22Rv1 (cell line): ENCODE results near the gene GUK1.

ENCODE experiments used
- H3K27ac ChIP-seq: fragments of 450-650 bp; 2 replicates; pipeline ENCODE4 v1.5.1; 2017
- ZFX ChIP-seq: fragments of 450-650 bp; IDR thresholded peaks from 2 replicates; pipeline ENCODE4 v1.6.1; 2017; ENCODE audit warnings: antibody characterized with exemption, borderline replicate concordance
- TF ChIP-seq, protein P1 (sequence below): fragments of 450-650 bp; IDR thresholded peaks from 2 replicates; pipeline ENCODE4 v1.5.1; 2017; ENCODE audit warnings: mild to moderate bottlenecking

GUK1 gene

DNA sequence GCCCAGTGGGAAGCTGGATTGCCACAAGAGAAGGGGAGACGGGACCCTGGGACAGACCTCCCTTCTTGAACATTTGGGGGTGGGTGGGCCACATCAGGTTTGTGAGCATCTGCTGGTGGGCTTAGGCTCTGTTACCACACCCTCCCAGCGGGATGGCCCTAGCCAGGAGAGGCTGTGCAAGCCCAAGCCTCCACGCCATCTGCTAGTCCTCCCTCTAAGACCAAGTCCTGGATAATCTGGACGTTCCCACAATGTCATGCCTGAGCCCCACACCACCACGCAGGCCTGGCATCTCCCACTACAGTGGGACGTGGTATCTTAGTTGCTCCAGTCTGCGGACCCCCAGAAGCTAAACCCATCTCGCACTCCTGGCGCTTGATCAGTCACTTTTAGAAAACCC is 21.8 kb downstream of the GUK1 start:
- H3K27ac ChIP-seq, result no peak overlapping the region
- TF ChIP-seq ZFX, result no peak
- TF ChIP-seq, protein P1, sequence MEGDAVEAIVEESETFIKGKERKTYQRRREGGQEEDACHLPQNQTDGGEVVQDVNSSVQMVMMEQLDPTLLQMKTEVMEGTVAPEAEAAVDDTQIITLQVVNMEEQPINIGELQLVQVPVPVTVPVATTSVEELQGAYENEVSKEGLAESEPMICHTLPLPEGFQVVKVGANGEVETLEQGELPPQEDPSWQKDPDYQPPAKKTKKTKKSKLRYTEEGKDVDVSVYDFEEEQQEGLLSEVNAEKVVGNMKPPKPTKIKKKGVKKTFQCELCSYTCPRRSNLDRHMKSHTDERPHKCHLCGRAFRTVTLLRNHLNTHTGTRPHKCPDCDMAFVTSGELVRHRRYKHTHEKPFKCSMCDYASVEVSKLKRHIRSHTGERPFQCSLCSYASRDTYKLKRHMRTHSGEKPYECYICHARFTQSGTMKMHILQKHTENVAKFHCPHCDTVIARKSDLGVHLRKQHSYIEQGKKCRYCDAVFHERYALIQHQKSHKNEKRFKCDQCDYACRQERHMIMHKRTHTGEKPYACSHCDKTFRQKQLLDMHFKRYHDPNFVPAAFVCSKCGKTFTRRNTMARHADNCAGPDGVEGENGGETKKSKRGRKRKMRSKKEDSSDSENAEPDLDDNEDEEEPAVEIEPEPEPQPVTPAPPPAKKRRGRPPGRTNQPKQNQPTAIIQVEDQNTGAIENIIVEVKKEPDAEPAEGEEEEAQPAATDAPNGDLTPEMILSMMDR, result no peak

DNA sequence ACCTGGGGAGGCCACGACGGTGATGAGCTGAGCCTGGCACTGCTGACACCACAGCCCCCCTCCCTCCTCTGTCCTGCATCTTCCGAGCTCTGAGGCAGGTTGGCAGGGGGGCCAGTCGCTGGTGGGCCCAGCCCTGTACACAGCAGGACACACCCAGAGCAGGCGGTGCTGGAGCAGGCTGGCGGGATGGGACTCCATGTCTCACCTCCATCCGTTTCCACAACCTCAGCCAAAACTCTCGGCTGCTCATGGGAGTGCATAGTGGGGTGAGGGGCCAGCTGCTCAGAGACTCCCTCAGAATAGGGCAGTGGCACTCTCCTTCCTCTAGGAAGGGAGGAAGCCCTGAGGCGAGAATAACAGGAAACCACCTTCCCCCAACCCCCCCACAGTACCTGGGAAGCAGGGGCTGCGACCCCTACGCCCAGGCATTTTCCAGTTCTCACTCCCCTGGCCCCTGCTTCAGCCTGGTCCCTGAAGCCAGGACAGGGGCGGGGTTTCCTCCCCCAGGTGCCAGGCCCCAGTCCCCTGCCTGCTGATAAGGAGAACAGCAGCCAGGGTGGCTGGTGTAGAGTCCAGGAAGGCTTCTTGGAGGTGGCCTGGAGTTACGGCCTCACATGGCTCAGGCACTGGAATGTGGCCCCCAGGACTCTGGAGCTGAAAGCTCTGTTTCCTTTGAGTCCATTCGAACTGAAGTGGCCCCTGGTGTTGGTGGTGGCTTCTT is 22.4 kb downstream of the GUK1 start:
- TF ChIP-seq, protein P1, result no peak
- no peak for TF ChIP-seq ZFX

DNA sequence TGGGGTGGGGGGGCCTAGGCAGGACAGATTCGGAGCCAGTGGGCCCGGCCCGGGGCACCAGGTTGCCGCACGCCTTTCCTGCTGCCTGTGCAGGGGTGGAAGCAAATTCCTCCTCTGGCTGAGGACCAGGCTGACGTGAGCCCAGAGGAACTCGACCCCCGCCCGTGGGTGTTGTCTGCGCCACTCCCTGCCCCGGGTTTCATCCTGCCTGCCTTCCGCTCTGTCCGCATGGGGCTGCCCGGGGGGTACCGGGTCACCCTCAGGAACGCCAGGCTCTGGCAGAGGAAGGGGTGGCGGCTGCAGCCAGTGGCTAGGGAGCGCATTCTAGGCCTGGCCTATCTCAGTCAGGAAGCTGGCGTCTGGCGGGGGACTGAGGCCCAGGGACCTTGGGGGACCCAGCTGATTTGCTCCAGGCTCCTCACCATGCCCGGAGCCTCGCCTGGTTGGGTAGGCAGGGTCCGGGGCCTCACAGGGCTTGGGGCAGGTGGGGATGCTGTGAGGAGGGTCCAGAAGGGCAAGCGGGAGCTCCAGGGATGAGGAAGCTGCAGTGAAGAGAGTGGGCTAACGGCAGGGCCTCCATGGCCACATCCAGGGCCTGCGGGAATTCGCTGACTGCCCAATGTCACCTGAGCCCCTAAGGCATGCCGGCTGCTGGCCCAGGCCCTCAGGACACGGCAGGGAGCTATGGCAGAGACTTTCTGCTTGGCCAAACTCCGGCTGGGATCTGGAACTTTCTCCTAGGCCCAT is 23.1 kb downstream of the GUK1 start:
- H3K27ac ChIP-seq, result no peak overlapping the region
- TF ChIP-seq ZFX, result no peak
- TF ChIP-seq, protein P1, result no peak

More for the DNA sequence above, 22.4 kb downstream of the GUK1 start:
- no peak overlapping the region for H3K27ac ChIP-seq

DNA sequence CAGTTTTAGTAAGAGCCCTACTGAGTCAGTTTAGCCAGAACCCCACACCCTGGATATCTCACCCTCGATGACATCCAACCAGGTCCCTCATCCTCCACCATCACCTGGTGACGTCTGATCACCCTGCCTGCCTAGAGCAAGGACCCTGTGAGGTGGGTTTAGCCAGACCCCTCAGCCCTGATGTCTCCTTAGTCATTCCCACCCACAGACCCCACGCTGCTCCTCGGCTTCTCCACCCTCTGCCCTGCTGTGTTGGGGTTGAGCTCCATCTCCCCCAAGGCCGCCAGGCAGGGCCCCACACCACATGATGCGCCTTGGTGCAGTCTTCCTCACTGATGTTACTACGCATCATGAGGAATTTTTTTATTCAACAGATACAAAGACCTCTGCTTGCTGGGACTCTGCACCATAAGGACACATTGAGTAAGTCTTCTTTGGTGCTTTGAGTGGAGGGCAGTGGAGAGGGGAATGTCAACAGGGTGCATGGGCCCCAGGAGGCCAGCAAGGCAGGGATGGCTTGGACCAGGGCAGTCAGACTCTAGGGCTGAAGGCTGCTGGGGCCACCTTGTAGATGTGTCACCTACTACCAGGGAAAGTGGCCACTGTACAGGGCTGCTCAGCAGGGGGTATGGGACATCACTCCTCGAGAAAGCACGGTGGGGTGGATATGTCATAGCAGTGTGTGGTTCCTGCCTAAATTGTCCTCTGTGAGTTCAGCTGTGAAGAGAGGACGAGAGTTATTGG is 23.9 kb downstream of the GUK1 start:
- peak overlapping the region; percentile 96; the same call in 1 of the 2 replicates for H3K27ac ChIP-seq
- TF ChIP-seq ZFX, result no peak
- TF ChIP-seq, protein P1, result no peak

DNA sequence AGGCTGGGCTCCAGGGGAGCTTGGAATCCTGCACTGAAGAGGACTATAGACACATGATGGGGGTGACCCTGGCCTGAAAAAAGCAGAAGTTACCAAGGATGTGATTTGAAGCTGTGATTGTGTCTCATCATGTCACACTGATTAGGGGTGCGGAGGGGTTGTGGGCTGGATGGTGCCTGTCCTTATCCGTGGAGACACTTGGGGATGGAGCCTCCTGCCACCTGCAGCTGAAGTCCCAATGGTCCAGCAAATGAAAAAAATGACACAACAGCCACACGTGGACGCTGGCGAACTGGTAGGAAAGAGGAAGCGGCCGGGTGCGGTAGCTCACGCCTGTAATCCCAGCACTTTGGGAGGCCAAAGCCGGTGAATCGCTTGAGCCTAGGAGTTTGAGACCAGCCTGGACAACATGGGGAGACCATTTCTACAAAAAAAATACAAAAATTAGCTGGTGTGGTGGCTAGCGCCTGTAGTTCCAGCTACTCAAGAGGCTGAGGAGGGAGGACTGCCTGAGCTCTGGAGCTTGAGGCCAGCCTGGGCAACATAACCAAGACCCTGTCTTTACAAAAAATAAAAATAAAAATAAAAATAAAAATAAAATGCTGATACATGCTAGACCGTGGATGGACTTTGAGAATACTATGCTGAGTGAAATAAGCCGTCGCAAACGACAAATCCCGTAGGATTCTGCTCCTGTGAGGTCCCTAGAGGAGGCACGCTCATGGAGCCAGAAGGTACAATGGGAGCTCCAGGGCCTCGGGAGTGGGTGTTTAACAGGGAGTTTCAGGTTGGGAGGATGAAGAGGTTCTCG is 24.7 kb downstream of the GUK1 start:
- no peak for TF ChIP-seq ZFX
- TF ChIP-seq, protein P1, result no peak
- H3K27ac ChIP-seq, result peak overlapping the region; percentile 96

DNA sequence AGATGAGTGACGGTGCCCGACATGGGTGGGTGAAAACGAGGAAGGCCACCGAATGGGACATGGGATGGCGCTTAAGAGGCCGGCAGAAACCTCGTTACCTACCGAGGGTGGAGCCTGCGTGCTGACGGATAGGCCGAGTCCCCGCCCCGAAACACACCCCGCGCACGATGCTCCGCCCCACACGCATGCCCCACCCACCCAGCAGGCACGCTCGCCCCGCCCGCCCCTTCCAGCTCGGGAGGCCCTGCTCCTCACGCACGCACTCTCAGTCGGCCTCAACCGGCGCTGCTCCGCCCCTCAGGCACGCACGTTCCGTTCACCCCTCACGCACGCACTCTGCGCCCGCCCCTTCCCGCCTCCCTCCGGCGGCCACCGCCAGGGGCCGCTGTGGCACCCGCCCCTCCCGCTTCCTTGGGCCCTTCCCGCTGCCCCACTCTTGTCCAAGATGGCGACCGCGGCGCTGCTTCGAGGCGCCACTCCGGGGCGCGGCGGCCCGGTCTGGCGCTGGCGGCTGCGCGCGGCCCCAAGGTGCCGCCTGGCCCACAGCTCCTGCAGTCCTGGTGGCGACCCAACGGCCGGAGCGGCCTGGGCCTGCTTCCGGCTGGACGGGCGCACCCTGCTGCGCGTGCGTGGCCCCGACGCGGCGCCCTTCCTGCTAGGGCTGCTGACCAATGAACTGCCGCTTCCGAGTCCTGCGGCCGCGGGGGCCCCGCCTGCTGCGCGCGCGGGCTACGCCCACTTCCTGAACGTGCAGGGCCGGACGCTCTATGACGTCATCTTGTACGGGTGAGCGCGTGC is 25.5 kb downstream of the GUK1 start, which contains the start of gene IBA57:
TSS of gene IBA57 (plus strand) at position 433 of the 798 bp plus-strand sequence. CDS start at position 446, 13 bp downstream.
- H3K27ac ChIP-seq, result peak within 1 kb of the TSS; percentile 96
- TF ChIP-seq, protein P1, result peak; percentile 100
- TF ChIP-seq ZFX, result peak; percentile 26; the same call in 1 of the 2 replicates
